Endothelial cell of umbilical vein (primary cell): ENCODE measurements around the gene COL6A3. TPM values are rescaled to one million over a fixed set of nuclear protein-coding genes. Genes with fewer than 3 reads are reported as not detected.
A peak's percentile ranks its signal among the peaks of the same experiment; 100 is the strongest.

Experiments
- BruUV-seq: library from RNA; stranded (reverse); fragments of 400-500 nt; replicated peaks from 2 replicates; lab custom pipeline; 2021; lab: Mats Ljungman, UMichigan
- CTCF ChIA-PET: fragments of 300-600, 350-600 bp; sonication (Branson Sonifier 250); formaldehyde crosslinking; loops from one replicate; lab custom pipeline; 2021; ENCODE audit warnings: antibody characterized with exemption, inconsistent platforms; lab: Charles Lee
- POLR2A ChIA-PET: fragments of 300-600, 350-600 bp; sonication (Branson Sonifier 250); formaldehyde crosslinking; loops from one replicate; lab custom pipeline; 2021; ENCODE audit warnings: antibody characterized with exemption, inconsistent platforms; lab: Charles Lee
- DNase-seq: peaks from one replicate; pipeline ENCODE4 v3.0.0-alpha.2; 2011; ENCODE audit warnings: low read depth, low spot score
- FAIRE-seq: peaks from 2 replicates; lab custom pipeline; 2011; peaks lifted over from hg19 to GRCh38; lab: Jason Lieb, UNC
- H2AFZ ChIP-seq: 2 replicates; pipeline ENCODE4 v1.6.0; 2012; ENCODE audit warnings: low read depth, low read length, control low read depth, inconsistent platforms
- H3K27ac ChIP-seq: 2 replicates; pipeline ENCODE4 v1.5.1; 2011; ENCODE audit warnings: low read depth, mild to moderate bottlenecking, control low read depth, low read length, moderate library complexity; ENCODE audit not compliant: insufficient read depth
- H3K27me3 ChIP-seq, 2 experiments: 2 replicates each; pipeline versions ENCODE4 v1.6.0 to v1.6.1; 2011; ENCODE audit warnings: low read length in 2 of 2, mixed read lengths in 1 of 2; ENCODE audit not compliant: control insufficient read depth in 2 of 2, insufficient read depth in 2 of 2
- H3K36me3 ChIP-seq, 2 experiments: 2 replicates in 1 of 2; 3 replicates in 1 of 2; pipeline ENCODE4 v1.5.1; 2011; ENCODE audit warnings: low read length in 2 of 2, mild to moderate bottlenecking in 1 of 2, moderate library complexity in 1 of 2; ENCODE audit not compliant: control insufficient read depth in 2 of 2, insufficient read depth in 2 of 2; ENCODE audit errors: extremely low read depth in 1 of 2
- H3K4me1 ChIP-seq: 3 replicates; pipeline ENCODE4 v1.5.1; 2011; ENCODE audit warnings: mild to moderate bottlenecking, low read length; ENCODE audit not compliant: control insufficient read depth, insufficient read depth; ENCODE audit errors: extremely low read depth
- H3K4me2 ChIP-seq: 2 replicates; pipeline ENCODE4 v1.6.1; 2011; ENCODE audit warnings: low read length, control low read depth, mixed read lengths; ENCODE audit not compliant: insufficient read depth
- H3K4me3 ChIP-seq, 3 experiments: fragments of 200-600 bp in 1 of 3; sonication (generic), shearing (Covaris generic) in 1 of 3; replicated peaks in 1 of 3; 2 replicates each; pipeline ENCODE4 v1.5.1; 2011 to 2016; ENCODE audit warnings: control low read depth in 3 of 3, low read length in 3 of 3, mild to moderate bottlenecking in 2 of 3, inconsistent platforms in 1 of 3, low read depth in 1 of 3, moderate library complexity in 1 of 3; ENCODE audit not compliant: insufficient read depth in 1 of 3
- H3K79me2 ChIP-seq: 2 replicates; pipeline ENCODE4 v1.6.0; 2012; ENCODE audit warnings: low read length, inconsistent platforms; ENCODE audit not compliant: control insufficient read depth, insufficient read depth
- H3K9ac ChIP-seq: replicated peaks from 2 replicates; pipeline ENCODE3; 2011; ENCODE audit warnings: low read length, control low read depth; ENCODE audit not compliant: insufficient read depth; ENCODE audit errors: extremely low read depth
- H3K9me1 ChIP-seq: replicated peaks from 3 replicates; pipeline ENCODE4 v1.6.0; 2011; ENCODE audit warnings: mild to moderate bottlenecking, low read length; ENCODE audit not compliant: control insufficient read depth, insufficient read depth; ENCODE audit errors: extremely low read depth
- H3K9me3 ChIP-seq: replicated peaks from 2 replicates; pipeline ENCODE4 v1.5.1; 2012; ENCODE audit warnings: low read length, inconsistent platforms; ENCODE audit not compliant: control insufficient read depth, insufficient read depth
- H4K20me1 ChIP-seq: replicated peaks from 2 replicates; pipeline ENCODE3; 2011; ENCODE audit warnings: mild to moderate bottlenecking, low read length; ENCODE audit not compliant: control insufficient read depth, insufficient read depth; ENCODE audit errors: extremely low read depth
- CTCF ChIP-seq, 2 donors: IDR thresholded peaks; 1 replicate in 1 of 2; 2 replicates in 1 of 2; pipeline ENCODE4 v1.5.1; 2011; ENCODE audit warnings: low read length in 2 of 2, mild to moderate bottlenecking in 2 of 2, moderate library complexity in 2 of 2, control low read depth in 1 of 2, inconsistent platforms in 1 of 2, low read depth in 1 of 2; ENCODE audit not compliant: insufficient read depth in 1 of 2; ENCODE audit errors: extremely low read depth in 1 of 2
- EZH2 ChIP-seq: IDR thresholded peaks from 2 replicates; pipeline ENCODE4 v1.6.1; 2012; ENCODE audit warnings: borderline replicate concordance, low read depth, mild to moderate bottlenecking, moderate library complexity, low read length, inconsistent platforms; ENCODE audit not compliant: severe bottlenecking
- FOS ChIP-seq: IDR thresholded peaks from 2 replicates; pipeline ENCODE4 v1.6.1; 2011; ENCODE audit warnings: mild to moderate bottlenecking, low read length, moderate library complexity, borderline replicate concordance; ENCODE audit not compliant: insufficient read depth
- GATA2 ChIP-seq: IDR thresholded peaks from 2 replicates; pipeline ENCODE4 v1.7.0; 2011; ENCODE audit warnings: low read depth, mild to moderate bottlenecking, moderate library complexity, mixed read lengths, low read length; ENCODE audit not compliant: insufficient read length, insufficient read depth
- POLR2AphosphoS5 ChIP-seq: IDR thresholded peaks from 2 replicates; pipeline ENCODE4 v1.6.1; 2012; ENCODE audit warnings: low read depth, mild to moderate bottlenecking, control low read depth, low read length, moderate library complexity; ENCODE audit not compliant: insufficient read depth
- dilution Hi-C: fragments of 300-500 bp; cut with MboI; formaldehyde crosslinking; loops from one replicate; pipeline ENCODE4 v1.15.0; 2019; ENCODE audit warnings: low sequenced_read_pairs; ENCODE audit not compliant: extremely low pct_ligation_motif_present
- intact Hi-C: fragments of 100-400 bp; cut with micrococcal nuclease; formaldehyde crosslinking; loops from one replicate; pipeline ENCODE4 v1.10.0; 2022
- polyA plus RNA-seq, 4 experiments: library from polyadenylated mRNA; depleted of rRNA in 3 of 4; stranded (reverse) in 3 of 4; unstranded in 1 of 4; fragments of >200 nt; gene quantifications; 2 replicates each; pipeline versions ENCODE4 v1.2.1 to v1.2.3, GENCODE V29; 2011 to 2012; ENCODE audit warnings: missing spikeins in 1 of 4
- total RNA-seq: library from RNA; stranded (reverse); gene quantifications from 2 replicates; pipeline ENCODE4 v1.2.3, GENCODE V29; 2021
- TF ChIP-seq, protein P1 (sequence below): IDR thresholded peaks from 2 replicates; pipeline ENCODE4 v1.6.1; 2011; ENCODE audit not compliant: insufficient read depth, insufficient read length

The COL6A3 gene
- total and polyA plus RNA-seq, 2 donors (not counting 3 experiments of a cell fraction or from before 2014, with no cell fraction given), result 0.03 TPM; not detected in 1

GRCh38 chr2:237450583-237450982 is 36.6 kb upstream of the COL6A3 start:
- H3K9ac ChIP-seq, result no peak overlapping the region
- no peak overlapping the region for H2AFZ ChIP-seq
- no peaks in the 10 kb centered on the region for H3K79me2 ChIP-seq
- H3K27ac ChIP-seq, result no peak overlapping the region
- no peak overlapping the region for H3K4me3 ChIP-seq
- no peak overlapping the region for H3K4me2 ChIP-seq
- ChIA-PET CTCF (interaction anchor here (1.4 to 3.8 kb wide), 5 partner anchors 14 to 285 kb away, joined by 5 to 13 read pairs (median 6); no protein-coding TSS in a partner anchor), POLR2A (no interaction called here)
- no peaks in the 10 kb centered on the region for H3K9me1 ChIP-seq
- dilution Hi-C loops (no loop called here), intact Hi-C loops (no loop called here)
- no peak for FAIRE-seq
- H4K20me1 ChIP-seq, result no peaks in the 10 kb centered on the region
- no peak for DNase-seq
- no peaks in the 10 kb centered on the region for H3K9me3 ChIP-seq
- H3K36me3 ChIP-seq, result no peaks in the 10 kb centered on the region
- peak; percentile 18 for TF ChIP-seq EZH2
- TF ChIP-seq FOS, result no peak
- no TSS peak for BruUV-seq
- peaks cover 57 to 67% of the 10 kb centered on the region in 2 experiments for H3K27me3 ChIP-seq
- H3K4me1 ChIP-seq, result peaks cover 11% of the 10 kb centered on the region

- peaks cover 52 to 62% of the 10 kb centered on the region in 2 experiments for H3K27me3 ChIP-seq
- H3K9ac ChIP-seq, result no peak overlapping the region
- H3K4me2 ChIP-seq, result no peak overlapping the region
- no peaks in the 10 kb centered on the region for H3K9me1 ChIP-seq
- intact Hi-C loops, result no loop called here
- H3K79me2 ChIP-seq, result no peaks in the 10 kb centered on the region
- H3K36me3 ChIP-seq, result no peaks in the 10 kb centered on the region
- no TSS peak for BruUV-seq
- no peaks in the 10 kb centered on the region for H4K20me1 ChIP-seq
- H3K4me3 ChIP-seq, result no peak overlapping the region
- dilution Hi-C loops, result no loop called here
- CTCF ChIA-PET, result interaction anchor here (1.4 to 3.8 kb wide), 5 partner anchors 15 to 285 kb away, joined by 5 to 13 read pairs (median 6); no protein-coding TSS in a partner anchor
- TF ChIP-seq GATA2 (no peak), POLR2AphosphoS5 (no peak), EZH2 (no peak), CTCF (IDR thresholded peaks at IDR 0.05; ENCODE audit: extremely low read depth in 1 of 2, insufficient read depth in 1 of 2, low read depth in 1 of 2, low read length in 2 of 2) (no peak)
- TF ChIP-seq, protein P1, sequence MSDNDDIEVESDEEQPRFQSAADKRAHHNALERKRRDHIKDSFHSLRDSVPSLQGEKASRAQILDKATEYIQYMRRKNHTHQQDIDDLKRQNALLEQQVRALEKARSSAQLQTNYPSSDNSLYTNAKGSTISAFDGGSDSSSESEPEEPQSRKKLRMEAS, result no peak
- H3K4me1 ChIP-seq, result peaks cover 11% of the 10 kb centered on the region
- H3K9me3 ChIP-seq, result no peaks in the 10 kb centered on the region
- no peak for DNase-seq
- POLR2A ChIA-PET, result interaction anchor here (1.6 kb wide), 1 partner anchor 29 kb away, joined by 4 read pairs; no protein-coding TSS in a partner anchor
- FAIRE-seq, result no peak
- H2AFZ ChIP-seq, result no peak overlapping the region
- H3K27ac ChIP-seq, result no peak overlapping the region
Measured at GRCh38 chr2:237450108-237450507, 36.1 kb upstream of the COL6A3 start.
